ENCODE data around the gene MAP4K4. TPM values are rescaled to one million over a fixed set of nuclear protein-coding genes. Genes with fewer than 3 reads are reported as not detected.
"Not testable (repeated sequence)": the region's sequence is repeated elsewhere in the genome, so short reads cannot be mapped to it uniquely, and the experiment has no call there.

Gene MAP4K4
- polyA plus RNA-seq, 1 donor from 2014 or later: 9.3 TPM

DNA sequence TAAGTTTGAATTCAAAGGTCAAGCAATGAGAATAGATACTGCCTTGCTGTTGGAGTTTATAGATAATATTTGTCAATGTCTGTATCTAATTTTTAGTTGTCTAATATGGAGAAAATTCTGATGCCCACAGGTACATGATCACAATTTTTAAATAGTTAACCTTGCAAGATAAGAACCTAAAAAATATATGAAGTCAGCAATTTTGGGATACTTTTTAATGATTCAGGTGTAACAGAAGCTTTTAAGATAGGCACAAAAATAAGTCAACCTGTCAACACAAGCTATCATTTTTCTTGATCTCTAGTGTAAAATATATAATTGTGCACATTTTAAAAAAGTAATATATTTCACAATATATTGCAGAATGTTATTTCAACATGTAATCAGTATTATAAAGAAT is 201.8 kb downstream of the MAP4K4 start:
- Mint-ChIP-seq H3K4me1 (peaks cover 0 to 8% (median 4%) of the 10 kb centered on the region in 3 donors), H3K27ac (no peak overlapping the region), H3K27me3 (no peaks in the 10 kb centered on the region), H3K36me3 (peaks cover 4% of the 10 kb centered on the region), H3K4me3 (no peak overlapping the region), H3K9me3 (peaks cover 0 to 9% (median 2%) of the 10 kb centered on the region in 3 donors)

DNA sequence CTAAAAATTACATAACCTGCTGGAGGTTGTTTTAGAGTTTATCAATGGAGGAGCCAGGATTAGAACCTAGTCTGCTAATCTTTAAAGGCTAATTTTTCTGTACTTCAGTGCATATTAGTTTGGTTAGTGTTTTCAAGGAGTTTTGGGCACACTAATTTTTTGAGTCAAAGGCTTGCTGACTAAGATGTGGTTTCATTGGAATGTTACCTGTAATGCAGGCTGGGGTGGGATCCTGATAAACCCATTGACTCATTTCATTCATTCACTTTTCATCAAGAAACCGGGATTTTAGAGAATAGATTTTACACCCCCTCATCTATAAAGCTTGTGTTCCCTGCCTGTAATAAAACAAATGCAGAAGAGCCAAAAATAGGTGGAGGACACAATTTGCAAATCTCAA is 202.4 kb downstream of the MAP4K4 start:
- Mint-ChIP-seq H3K27ac (peak overlapping the region in 1 of 3 donors; percentile 9), H3K9me3 (peaks cover 0 to 9% (median 6%) of the 10 kb centered on the region in 3 donors), H3K36me3 (peaks cover 4% of the 10 kb centered on the region), H3K4me1 (peaks cover 0 to 8% (median 4%) of the 10 kb centered on the region in 3 donors), H3K27me3 (no peaks in the 10 kb centered on the region), H3K4me3 (peak overlapping the region in 2 of 4 donors; percentile 33 to 73)

DNA sequence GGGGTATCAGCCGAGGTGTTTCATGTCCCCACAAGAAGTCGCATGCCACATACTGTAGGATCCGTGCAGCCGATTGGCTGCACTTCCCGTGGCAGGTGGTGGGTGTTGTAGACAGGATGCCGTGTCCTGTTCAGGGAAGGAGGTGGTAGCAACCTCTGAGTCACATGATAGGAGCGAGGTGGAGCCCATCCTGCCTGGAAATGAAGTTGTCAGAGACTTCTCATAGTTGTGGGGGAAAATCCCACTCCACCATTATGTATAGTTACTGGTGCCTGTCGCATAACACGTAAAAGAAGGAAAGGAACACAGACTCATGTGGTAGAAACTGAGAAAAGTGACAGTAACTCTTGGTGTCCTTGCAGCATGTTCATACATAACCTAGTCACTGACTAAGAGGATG is 202.9 kb downstream of the MAP4K4 start:
- Mint-ChIP-seq H3K9me3 (peaks cover 1 to 12% (median 8%) of the 10 kb centered on the region in 3 donors), H3K4me1 (peaks cover 0 to 8% (median 4%) of the 10 kb centered on the region in 3 donors), H3K27me3 (peaks cover 1% of the 10 kb centered on the region), H3K4me3 (peak overlapping the region in 2 of 4 donors; percentile 33 to 73), H3K36me3 (peaks cover 4% of the 10 kb centered on the region), H3K27ac (peak overlapping the region in 1 of 3 donors; percentile 9)

DNA sequence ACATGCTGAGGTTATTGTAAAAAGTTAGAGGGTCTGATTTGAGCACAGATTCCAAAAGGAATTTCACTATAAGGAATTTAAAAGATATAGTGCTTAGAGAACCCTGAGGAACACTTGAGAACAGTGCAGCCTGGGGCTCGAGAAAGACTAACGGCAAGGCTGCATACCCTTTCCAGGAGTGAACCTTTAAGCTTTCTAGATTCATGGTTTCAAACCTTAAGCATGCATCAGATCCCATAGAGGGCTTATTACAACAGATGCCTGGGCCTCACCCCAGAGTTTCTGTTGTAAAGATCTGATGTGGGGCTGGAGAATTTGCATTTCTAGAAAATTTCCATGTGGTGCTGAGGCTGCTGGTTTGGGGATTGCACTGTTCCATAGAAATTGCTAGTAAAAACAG is 203.7 kb downstream of the MAP4K4 start:
- H3K27ac Mint-ChIP-seq: peak overlapping the region in 2 of 3 donors; percentile 6 to 47
- H3K9me3 Mint-ChIP-seq: peaks cover 1 to 18% (median 10%) of the 10 kb centered on the region in 3 donors
- H3K4me1 Mint-ChIP-seq: peaks cover 0 to 8% (median 4%) of the 10 kb centered on the region in 3 donors
- H3K36me3 Mint-ChIP-seq: peaks cover 4% of the 10 kb centered on the region
- no peak overlapping the region for H3K4me3 Mint-ChIP-seq
- H3K27me3 Mint-ChIP-seq: peaks cover 1% of the 10 kb centered on the region

DNA sequence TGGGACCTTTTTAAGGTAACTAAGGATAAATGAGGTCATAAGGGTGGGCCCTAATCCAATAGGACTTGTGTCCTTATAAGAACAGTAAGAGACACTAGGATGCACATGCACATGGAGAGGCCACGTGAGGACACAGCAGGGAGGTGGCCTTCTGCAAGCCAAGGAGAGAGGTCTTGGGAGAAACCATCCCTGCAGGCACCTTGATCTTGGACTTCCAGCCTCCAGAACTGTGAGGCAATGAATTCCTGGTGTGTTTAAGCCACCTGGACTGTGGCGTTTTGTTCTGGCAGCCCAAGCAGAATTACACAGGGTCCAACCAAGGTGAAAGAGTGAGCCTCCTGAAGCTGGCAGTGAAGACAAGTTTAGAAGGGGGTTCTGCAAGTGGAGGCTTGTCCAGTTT is 204.7 kb downstream of the MAP4K4 start:
- Mint-ChIP-seq H3K4me3 (peak overlapping the region in 1 of 4 donors; percentile 60), H3K27ac (no peak overlapping the region)

DNA sequence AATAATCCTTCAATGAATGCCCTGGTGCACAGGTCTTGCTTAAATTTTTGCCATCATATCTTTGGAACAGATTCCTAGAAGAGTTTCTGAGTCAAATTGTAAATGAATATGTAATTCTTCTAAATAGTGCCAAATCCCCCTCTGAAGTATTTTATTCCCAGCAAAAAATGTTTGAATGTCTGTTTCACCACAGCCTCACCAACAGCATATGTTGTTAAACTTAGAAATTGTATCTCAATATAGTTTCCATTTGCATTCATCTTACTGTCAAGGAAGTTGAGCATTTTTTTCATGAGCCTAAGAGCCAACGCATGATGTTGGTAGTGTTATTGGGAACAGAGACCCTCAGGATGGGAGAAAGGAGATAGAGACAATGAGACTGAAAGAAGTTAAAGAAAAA is 207.4 kb downstream of the MAP4K4 start:
- no peak overlapping the region for H3K27ac Mint-ChIP-seq
- H3K27me3 Mint-ChIP-seq: peaks cover 1% of the 10 kb centered on the region
- H3K9me3 Mint-ChIP-seq: peaks cover 3 to 31% (median 22%) of the 10 kb centered on the region in 3 donors
- peaks cover 0 to 6% (median 1%) of the 10 kb centered on the region in 3 donors for H3K4me1 Mint-ChIP-seq
- H3K36me3 Mint-ChIP-seq: no peaks in the 10 kb centered on the region
- H3K4me3 Mint-ChIP-seq: peak overlapping the region in 1 of 4 donors; percentile 67

More for the DNA sequence above, 204.7 kb downstream of the MAP4K4 start:
- Mint-ChIP-seq H3K9me3 (peaks cover 1 to 19% (median 12%) of the 10 kb centered on the region in 3 donors), H3K36me3 (peaks cover 4% of the 10 kb centered on the region), H3K4me1 (peaks cover 0 to 8% (median 4%) of the 10 kb centered on the region in 3 donors), H3K27me3 (peaks cover 1% of the 10 kb centered on the region)

GRCh38 chr2:101905746-101906336 is 208.3 kb downstream of the MAP4K4 start:
- Mint-ChIP-seq H3K36me3 (no peaks in the 10 kb centered on the region), H3K27me3 (peaks cover 1% of the 10 kb centered on the region), H3K27ac (no peak overlapping the region), H3K4me3 (no peak overlapping the region), H3K4me1 (peaks cover 0 to 1% (median 0%) of the 10 kb centered on the region in 3 donors), H3K9me3 (peaks cover 6 to 37% (median 27%) of the 10 kb centered on the region in 3 donors)

GRCh38 chr2:101909760-101910159 is 212.3 kb downstream of the MAP4K4 start:
- Mint-ChIP-seq H3K36me3 (no peaks in the 10 kb centered on the region), H3K27ac (no peak overlapping the region), H3K9me3 (peaks cover 8 to 28% (median 24%) of the 10 kb centered on the region in 3 donors), H3K27me3 (peaks cover 1% of the 10 kb centered on the region), H3K4me1 (peaks cover 9 to 19% (median 14%) of the 10 kb centered on the region in 3 donors), H3K4me3 (no peak overlapping the region)

GRCh38 chr2:101912545-101912944 is 215.0 kb downstream of the MAP4K4 start:
- H3K9me3 Mint-ChIP-seq: peaks cover 10 to 15% (median 13%) of the 10 kb centered on the region in 3 donors
- H3K4me3 Mint-ChIP-seq: peak overlapping the region; percentile 4 to 89 (median 44)
- H3K27me3 Mint-ChIP-seq: no peaks in the 10 kb centered on the region
- H3K27ac Mint-ChIP-seq: peak overlapping the region in 2 of 3 donors; percentile 3 to 54
- H3K36me3 Mint-ChIP-seq: no peaks in the 10 kb centered on the region
- peaks cover 24 to 38% (median 32%) of the 10 kb centered on the region in 3 donors for H3K4me1 Mint-ChIP-seq

- H3K4me1 Mint-ChIP-seq: peaks cover 15 to 19% (median 15%) of the 10 kb centered on the region in 3 donors
- peak overlapping the region; percentile 0 to 90 (median 84) for H3K27ac Mint-ChIP-seq
- no peaks in the 10 kb centered on the region for H3K27me3 Mint-ChIP-seq
- peak overlapping the region in 2 of 4 donors; percentile 58 to 84 for H3K4me3 Mint-ChIP-seq
- peaks cover 4% of the 10 kb centered on the region for H3K36me3 Mint-ChIP-seq
- peaks cover 4 to 26% (median 13%) of the 10 kb centered on the region in 3 donors for H3K9me3 Mint-ChIP-seq
These were observed 223.9 kb downstream of the MAP4K4 start for GRCh38 chr2:101921319-101921952.

DNA sequence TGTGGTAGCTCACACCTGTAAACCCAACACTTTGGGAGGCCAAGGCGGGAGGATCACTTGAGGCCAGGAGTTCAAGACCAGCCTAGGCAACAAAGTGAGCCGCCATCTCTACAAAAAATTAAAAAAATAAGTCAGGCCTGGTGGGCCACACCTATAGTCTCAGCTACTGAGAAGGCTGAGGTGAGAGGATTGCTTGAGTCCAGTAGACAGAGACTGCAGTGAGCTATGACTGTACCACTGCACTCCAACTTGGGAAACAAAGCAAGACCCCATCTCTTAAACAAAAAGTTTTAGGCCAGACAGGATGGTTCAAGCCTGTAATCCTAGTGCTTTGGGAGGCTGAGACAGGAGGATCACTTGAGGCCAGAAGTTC is 224.4 kb downstream of the MAP4K4 start:
- H3K4me3 Mint-ChIP-seq: peak overlapping the region in 2 of 4 donors; percentile 6 to 84
- H3K27ac Mint-ChIP-seq: peak overlapping the region; percentile 0 to 90 (median 84)

DNA sequence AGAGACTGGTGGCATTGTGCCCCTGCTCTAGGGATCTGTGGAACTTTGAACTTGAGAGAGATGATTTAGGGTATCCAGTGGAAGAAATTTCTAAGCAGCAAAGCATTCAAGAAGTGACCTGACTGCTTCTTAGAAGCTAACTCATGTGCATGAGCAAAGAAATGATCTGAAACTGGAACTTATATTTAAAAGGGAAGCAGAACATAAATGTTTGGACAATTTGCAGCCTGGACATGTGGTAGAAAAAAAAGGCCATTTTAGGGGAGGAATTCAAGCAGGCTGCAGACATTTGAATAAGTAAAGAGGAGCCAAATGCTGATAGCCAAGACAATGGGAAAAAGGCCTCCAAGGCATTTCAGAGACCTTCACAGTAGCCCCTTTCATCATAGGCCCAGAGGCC is 226.8 kb downstream of the MAP4K4 start:
- H3K36me3 Mint-ChIP-seq, H3K27ac Mint-ChIP-seq, H3K4me3 Mint-ChIP-seq, H3K27me3 Mint-ChIP-seq: not testable (repeated sequence)
- Mint-ChIP-seq H3K4me1 (peaks cover 6 to 11% (median 7%) of the 10 kb centered on the region in 3 donors), H3K9me3 (peaks cover 6 to 42% (median 22%) of the 10 kb centered on the region in 3 donors)

More for the DNA sequence above, 224.4 kb downstream of the MAP4K4 start:
- Mint-ChIP-seq H3K9me3 (peaks cover 4 to 31% (median 18%) of the 10 kb centered on the region in 3 donors), H3K4me1 (peaks cover 10 to 14% (median 11%) of the 10 kb centered on the region in 3 donors), H3K36me3 (peaks cover 4% of the 10 kb centered on the region), H3K27me3 (no peaks in the 10 kb centered on the region)

DNA sequence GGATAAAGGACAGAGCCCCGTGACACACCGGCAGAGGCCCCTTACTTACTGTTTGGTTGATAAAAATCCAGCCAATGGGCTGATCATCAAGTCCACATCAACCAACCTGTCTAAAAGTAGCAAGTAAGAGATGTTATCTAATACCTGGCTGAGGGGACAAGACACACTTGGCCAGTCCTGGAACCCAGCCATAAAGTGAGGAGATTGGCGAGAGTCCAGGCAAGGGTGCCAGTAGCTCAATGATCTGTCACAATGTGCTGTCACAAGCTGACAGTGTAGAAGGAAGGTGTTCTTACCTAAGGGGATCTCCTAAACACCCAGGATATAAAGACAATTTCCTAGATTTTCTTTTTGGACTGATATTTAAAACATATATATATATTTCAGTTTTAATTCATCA is 232.5 kb downstream of the MAP4K4 start:
- H3K9me3 Mint-ChIP-seq: peaks cover 7 to 23% (median 20%) of the 10 kb centered on the region in 3 donors
- no peaks in the 10 kb centered on the region for H3K4me1 Mint-ChIP-seq
- peaks cover 4% of the 10 kb centered on the region for H3K36me3 Mint-ChIP-seq
- H3K4me3 Mint-ChIP-seq: no peak overlapping the region
- H3K27me3 Mint-ChIP-seq: peaks cover 4% of the 10 kb centered on the region
- no peak overlapping the region for H3K27ac Mint-ChIP-seq

DNA sequence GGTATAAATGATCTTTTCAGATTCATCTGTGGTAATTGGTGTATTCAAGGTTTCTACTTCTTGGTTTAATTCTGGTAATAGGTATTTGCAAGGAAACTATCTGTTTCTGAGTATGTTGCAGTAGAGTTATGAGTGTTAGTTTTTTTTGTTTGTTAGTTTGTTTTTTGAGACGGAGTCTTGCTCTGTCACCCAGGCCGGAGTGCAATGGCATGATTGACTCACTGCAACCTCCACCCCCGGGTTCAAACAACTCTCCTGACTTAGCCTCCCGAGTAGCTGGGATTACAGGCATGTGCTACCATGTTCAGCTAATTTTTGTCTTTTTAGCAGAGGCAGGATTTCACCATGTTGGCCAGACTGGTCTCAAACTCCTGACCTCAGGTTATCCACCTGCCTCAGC is 233.3 kb downstream of the MAP4K4 start:
- peaks cover 4% of the 10 kb centered on the region for H3K27me3 Mint-ChIP-seq
- peaks cover 5 to 19% (median 17%) of the 10 kb centered on the region in 3 donors for H3K9me3 Mint-ChIP-seq
- no peak overlapping the region for H3K27ac Mint-ChIP-seq
- peaks cover 4% of the 10 kb centered on the region for H3K36me3 Mint-ChIP-seq
- H3K4me3 Mint-ChIP-seq: no peak overlapping the region
- H3K4me1 Mint-ChIP-seq: no peaks in the 10 kb centered on the region

GRCh38 chr2:101931402-101931801 is 233.9 kb downstream of the MAP4K4 start:
- no peak overlapping the region for H3K4me3 Mint-ChIP-seq
- H3K36me3 Mint-ChIP-seq: peaks cover 4% of the 10 kb centered on the region
- peaks cover 4% of the 10 kb centered on the region for H3K27me3 Mint-ChIP-seq
- H3K27ac Mint-ChIP-seq: no peak overlapping the region
- no peaks in the 10 kb centered on the region for H3K4me1 Mint-ChIP-seq
- peaks cover 5 to 17% (median 15%) of the 10 kb centered on the region in 3 donors for H3K9me3 Mint-ChIP-seq

All from IgD-negative memory B cell (primary cell).